GM19395 (cell line): ENCODE measurements around the gene NKPD1.

Experiments
- ATAC-seq: cut with Tn5 transposase; IDR thresholded peaks from one replicate; pipeline ENCODE4 v1.9.1; 2021; ENCODE audit warnings: mild to moderate bottlenecking, moderate library complexity; ENCODE audit not compliant: unreplicated experiment

NKPD1 gene, protein sequence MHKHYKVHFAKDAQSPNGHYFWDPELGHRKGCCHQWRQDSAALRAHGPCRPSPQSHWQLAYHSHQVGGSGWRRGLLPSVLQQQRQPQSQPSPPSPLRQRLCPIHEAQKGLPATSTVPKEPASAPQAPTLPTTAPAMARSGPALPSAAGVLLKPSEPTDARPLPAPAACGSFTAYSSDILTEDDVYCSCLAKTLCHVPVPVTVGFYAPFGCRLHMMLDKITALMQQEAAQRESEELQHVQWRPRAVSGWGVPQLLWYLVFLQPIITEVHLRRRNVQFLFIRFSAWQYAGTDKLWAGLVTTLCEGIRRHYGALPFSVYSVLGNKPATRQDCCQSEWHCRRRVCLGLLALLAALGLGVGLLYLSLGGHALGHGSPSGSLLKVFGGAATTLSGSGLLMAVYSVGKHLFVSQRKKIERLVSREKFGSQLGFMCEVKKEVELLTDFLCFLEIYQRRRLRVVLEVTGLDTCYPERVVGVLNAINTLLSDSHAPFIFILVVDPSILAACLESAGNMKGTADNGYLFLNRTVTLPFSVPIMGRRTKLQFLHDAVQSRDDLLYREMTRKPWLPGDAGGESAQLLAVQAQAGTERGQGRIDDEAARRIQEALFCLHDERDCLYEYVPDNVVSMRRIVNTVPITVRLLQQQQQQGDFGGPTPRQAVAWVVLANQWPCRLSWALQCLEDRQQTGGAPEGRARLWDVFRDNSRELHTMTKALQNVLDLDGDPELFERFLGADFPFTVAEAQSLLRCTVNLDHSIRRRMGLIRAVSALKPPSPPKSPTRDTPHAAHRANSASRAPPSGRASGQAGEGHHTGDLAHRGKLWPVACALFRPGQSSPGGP

DNA sequence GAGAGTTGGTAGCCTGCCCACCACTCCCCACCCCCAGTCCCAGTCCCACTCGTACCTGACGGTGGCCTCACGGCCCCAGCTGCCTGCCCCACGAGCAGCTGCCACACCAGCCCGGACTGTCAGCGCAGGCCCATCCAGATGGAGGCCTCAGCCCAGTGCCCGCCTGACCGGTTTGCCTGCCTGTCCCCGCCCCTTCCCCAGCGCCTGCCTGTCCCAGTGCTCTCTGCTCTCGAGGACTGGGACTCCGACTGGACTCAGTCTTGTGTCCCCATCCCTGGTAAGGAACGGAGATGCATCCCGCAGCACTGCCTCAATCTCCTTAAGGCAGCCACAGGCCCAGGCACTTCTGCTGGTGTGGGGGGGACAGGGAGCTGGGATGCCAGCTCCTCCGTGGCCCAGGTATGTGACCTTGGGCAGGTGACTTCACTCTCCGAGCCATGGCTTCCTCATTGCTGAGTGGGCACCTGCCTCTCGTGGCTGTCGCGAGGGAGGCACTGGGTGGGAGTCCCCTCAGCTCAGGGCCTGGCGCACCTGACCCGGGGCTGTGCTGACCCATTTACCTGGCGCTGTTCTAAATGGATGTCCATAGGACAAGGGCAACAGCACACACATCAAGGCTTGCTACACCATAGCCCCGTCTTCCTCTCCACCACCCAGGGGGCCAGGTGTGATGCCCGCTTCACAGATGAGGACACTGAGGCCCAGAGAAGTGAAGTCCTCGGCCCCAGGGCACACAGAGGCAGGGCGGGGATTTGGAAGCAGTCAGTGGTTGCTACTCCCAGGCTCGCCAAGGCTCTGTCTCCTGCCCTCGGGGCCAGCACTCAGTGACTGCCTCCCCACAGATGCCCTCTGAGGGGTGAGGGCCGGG, at the start of gene NKPD1:
Gene NKPD1 (minus strand): TSS at position 113 of the 868 bp plus-strand sequence. CDS start 832 bp downstream, outside the sequence.
- no peak for ATAC-seq

DNA sequence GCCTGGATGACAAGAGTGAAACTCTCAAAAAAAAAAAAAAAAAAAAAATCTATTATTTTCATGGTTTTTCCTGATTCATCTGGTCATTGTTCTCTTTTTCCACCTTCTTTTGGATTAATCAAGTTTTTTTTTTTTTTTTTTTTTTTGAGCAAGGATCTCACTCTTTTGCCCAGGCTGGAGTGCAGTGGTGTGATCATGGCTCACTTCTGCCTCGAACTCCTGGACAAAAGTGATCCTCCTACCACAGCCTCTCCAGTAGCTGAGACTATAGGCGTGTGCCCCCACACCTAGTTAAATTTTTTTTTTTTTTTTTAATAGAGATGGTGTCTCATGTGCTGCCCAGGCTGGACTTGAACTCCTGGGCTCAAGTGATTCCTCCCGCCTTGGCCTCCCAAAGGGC, 45.5 kb upstream of the NKPD1 start:
- no peak for ATAC-seq

DNA sequence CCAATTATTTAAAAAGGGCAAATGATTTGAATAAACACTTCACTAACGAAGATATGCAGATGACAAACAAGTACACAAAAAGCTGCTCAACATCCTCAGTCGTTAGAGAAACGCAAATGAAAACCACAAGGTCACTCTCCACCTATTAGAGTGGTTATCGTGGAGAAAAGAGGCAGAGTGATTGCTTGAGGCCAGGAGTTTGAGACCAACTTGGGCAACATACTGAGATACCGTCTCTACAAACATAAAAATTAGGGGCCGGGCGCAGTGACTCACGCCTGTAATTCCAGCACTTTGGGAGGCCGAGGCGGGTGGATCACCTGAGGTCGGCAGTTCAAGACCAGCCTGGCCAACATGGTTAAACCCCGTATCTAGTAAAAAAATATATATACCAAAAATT, 45.0 kb upstream of the NKPD1 start:
- no peak for ATAC-seq

DNA sequence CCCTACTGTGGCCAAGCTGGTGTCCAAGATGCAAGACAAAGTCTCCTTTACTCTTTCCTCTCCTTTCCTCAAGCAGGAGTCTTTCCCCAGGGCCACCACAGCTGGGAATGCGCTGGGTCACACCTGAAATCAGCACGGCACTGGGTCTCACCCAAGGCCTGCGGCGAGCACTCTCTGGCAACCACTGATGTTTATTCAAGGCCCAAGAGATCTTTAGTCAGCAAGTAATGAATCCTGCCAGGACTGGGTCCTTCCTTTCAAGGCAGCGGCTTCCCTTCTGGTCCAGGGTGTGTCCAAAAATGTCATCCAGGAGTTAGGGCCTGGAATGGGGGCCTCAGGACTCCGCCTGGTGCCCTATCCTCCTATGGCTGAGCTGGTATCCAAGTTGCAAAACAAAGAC, 41.9 kb upstream of the NKPD1 start:
- ATAC-seq = no peak

DNA sequence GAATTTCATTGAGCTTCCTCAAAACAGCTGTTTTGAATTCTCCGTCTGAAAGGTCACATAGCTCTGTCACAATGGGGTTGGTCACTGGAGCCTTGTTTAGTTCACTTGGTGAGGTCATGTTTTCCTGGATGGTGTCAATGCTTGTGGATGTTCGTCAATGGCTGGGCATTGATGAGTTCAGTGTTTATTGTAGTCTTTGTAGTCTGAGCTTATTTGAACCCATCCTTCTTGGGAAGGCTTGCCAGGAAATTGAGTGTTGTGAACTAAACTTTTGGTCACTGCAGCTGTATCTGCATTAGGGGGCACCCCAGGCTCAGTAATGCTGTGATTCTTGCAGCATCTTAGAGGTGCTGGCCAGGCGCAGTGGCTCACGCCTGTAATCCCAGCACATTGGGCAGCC, 39.8 kb upstream of the NKPD1 start:
- no peak for ATAC-seq

DNA sequence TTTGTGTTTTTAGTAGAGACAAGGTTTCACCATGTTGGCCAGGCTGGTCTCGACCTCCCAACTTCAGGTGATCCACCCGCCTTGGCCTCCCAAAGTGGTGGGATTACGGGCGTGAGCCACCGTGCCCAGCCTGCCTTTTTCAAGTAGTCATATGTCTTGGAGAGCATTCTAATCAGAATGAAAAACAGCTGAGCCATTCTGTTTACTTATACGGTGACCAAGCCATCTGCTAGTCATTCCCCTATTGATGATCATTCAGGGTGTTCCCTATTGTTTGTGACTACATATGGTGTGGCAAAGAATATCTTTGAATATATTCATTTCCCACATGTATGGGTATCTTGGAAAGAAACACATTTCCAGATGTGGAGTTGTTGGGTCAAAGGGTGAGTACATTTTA, 35.0 kb upstream of the NKPD1 start:
- ATAC-seq = no peak

DNA sequence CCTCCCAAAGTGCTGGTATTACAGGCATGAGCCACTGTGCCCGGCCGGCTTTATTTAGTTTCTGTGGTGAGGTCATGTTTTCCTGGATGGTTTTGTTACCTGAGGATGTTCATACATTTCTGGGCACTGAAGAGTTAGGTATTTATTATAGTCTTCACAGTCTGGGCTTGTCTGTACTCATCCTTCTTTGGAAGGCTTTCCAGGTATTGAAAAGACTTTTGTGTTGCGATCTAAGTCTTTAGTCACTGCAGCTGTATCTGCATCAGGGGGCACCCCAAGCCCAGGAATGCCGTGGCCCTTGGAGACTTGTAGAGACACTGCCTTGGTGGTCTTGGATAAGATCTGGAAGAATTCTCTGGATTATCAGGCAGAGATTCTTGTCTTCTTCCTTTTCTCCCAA, 30.6 kb upstream of the NKPD1 start:
- no peak for ATAC-seq

DNA sequence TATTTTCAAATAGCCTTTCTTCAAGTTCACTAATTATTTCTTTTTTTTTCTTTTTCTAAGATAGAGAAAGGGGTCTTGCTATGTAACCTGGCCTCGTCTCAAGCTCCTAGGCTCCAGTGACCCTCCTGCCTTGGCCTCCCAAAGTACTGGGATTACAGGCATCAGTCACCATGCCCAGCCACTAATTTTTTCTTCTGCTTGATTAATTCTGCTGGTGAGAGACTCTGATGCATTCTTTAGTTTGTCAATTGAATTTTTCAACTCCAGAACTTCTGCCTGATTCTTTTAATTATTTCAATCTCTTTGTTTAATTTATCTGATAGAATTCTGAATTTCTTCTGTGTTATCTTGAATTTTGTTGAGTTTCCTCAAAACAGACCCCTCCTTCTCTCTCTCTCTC, 29.2 kb upstream of the NKPD1 start:
- ATAC-seq = no peak

DNA sequence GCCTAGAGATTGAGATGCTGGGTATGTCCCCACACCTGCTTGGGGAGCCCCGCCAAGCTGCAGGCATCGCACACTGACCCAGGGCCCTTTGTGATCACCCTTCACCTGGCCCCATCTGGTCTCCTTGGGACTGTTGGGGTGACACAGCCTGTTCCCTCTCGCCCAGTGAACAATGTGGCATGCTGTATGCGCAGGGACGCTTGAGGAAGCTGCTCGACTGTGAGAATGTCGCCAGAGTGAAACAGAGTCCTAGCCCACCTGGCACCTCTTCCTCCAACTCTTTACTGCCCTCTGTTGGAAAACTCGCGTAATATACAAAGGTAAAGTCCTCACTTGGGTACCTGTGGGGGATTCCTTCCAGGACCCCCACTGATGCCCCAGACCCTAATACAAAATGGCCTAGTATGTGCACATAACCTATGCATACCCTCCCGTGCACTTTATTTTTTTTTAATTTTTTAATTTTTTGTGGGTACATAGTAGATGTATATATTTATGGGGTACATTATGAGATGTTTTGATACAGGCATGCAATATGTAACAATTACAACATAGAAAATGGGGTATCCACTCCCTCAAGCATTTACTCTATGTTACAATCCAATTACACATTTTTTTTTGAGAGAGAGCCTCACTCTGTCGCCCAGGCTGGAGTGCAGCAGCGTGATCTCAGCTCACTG, 26.8 kb upstream of the NKPD1 start:
- no peak for ATAC-seq

DNA sequence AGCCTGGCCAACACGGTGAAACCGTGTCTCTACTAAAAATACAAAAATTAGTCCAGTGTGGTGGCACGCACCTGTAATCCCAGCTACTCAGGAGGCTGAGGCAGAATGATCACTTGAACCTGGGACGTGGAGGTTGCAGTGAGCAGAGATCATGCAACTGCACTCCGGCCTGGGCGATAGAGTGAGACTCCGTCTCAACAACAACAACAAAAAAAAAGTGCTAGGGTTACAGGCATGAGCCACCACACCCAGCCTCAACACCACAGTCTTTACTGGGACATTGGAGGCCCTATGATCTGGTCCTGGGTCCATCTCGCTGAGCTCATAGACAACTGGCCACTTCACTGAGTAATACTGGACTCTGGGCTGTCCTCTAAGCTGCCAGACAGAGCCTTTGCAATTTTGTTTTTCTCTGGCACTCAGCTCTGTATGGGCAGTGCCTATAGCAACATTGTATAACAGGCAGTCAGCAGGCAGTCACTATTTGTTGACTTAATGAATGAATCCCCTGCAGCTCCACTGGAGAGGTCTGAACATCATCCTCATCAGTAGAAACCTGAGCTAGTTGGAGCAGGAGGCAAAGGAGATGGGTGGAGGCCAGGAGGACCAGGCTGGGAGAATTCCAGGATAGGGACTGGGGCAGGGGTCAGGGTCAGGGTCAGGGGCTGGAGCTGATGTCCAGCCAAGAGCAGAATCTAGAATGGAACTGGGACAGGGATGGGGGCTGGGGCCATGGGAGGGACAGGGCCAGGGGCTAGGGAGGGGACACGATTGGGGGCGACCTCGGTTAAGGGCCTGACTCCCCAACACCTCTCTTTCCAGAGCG, 25.9 kb upstream of the NKPD1 start:
- ATAC-seq = no peak

DNA sequence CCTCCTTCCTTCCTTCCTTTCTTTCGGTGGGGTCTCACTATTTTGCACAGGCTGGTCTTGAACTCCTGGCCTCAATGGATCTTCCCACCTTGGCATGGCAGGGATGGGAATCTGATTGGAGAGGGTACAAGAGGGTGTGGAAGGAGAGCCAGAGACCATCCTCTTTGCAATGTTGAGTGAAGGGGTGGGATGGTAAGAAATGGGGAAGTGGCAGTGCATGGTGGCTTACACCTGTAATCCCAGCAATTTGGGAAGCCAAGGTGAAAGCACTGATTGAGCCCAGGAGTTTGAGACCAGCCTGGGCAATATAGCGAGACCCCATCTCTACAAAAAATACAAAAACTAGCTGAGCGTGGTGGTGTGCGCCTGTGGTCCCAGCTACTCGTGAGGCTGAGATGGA, 23.3 kb upstream of the NKPD1 start:
- no peak for ATAC-seq

DNA sequence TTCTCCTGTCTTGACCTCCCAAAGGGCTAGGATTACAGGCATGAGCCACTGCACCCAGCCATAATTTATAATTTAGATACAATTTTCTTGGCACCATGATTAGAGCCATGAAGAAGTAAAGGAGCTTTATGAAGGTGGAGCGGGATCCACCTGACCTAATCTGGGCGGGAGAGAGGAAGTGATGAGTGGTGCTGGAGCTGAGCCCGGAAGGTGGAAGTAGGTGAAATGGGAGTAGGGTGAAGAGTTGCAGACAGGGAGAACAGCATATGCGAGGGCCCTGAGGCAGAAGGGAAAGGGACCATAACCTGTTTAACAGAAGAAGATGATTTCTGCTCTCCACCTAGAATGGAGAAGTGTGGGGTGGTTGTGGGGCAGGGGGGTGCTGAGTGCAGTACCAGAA, 22.0 kb upstream of the NKPD1 start:
- no peak for ATAC-seq

DNA sequence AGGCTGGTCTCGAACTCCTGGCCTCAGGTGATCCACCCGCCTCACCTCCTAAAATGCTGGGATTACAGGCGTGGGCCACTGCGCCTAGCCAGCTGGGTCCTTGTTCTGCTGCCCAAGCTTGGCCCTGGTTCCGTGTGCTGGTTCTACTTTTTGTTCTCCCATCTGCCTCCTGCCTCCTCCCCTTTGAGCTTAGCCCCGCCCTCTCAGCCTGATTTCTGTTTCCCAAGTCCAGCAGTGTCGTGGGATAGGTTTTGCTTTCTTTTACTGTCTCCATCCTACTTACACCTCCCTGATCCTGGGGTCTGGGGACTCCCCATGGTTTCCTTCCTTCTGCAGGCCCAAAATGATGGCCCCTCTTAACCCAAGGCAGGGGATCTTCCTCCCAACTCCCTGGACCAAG, 20.2 kb upstream of the NKPD1 start:
- ATAC-seq = no peak

DNA sequence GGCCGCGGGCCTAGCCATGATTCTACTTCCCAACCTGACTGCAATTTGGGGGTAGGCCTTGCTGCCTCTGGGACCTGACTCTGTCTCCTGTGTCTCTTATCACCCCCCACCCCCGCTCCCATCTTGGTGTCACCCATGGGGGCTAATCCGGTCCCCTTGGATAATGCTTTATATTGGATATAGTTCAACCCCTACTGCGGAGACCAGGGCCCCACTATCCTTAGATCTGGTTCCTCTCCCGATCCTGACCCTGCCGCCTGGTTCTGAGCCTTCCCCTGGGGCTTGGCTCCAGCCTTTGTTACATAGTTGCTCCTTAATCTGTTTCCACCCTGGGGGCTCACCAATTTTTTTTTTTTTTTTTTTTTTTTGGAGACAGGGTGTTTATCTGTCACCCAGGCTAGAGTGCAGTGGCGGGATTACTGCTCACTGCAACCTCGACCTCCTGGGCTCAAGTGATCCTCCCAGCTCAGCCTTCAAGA, 19.1 kb upstream of the NKPD1 start:
- no peak for ATAC-seq

DNA sequence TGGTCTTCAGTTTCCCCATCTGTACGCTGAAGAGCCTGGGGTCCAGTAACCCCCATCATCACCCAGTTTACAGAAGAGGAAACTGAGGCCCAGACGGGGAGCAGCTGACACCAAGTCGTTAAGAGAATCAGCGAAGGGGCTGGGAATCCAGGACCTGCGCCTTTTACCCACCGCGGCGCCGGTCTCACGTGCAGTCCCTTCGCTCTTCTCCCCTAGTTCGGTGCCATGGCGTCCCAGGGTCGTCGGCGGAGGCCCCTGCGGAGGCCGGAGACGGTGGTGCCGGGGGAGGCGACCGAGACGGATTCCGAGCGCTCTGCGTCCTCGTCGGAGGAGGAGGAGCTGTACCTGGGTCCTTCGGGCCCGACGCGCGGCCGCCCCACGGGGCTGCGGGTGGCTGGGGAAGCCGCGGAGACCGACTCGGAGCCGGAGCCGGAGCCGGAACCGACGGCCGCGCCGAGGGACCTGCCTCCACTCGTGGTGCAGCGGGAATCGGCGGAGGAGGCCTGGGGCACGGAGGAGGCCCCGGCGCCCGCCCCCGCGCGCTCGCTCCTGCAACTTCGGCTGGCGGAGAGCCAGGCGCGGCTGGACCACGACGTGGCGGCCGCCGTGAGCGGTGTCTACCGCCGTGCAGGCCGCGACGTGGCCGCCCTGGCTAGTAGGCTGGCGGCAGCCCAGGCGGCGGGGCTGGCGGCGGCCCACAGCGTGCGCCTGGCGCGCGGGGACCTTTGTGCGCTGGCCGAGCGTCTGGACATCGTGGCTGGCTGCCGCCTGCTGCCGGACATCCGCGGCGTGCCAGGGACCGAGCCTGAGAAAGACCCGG, 18.5 kb upstream of the NKPD1 start:
- no peak for ATAC-seq

DNA sequence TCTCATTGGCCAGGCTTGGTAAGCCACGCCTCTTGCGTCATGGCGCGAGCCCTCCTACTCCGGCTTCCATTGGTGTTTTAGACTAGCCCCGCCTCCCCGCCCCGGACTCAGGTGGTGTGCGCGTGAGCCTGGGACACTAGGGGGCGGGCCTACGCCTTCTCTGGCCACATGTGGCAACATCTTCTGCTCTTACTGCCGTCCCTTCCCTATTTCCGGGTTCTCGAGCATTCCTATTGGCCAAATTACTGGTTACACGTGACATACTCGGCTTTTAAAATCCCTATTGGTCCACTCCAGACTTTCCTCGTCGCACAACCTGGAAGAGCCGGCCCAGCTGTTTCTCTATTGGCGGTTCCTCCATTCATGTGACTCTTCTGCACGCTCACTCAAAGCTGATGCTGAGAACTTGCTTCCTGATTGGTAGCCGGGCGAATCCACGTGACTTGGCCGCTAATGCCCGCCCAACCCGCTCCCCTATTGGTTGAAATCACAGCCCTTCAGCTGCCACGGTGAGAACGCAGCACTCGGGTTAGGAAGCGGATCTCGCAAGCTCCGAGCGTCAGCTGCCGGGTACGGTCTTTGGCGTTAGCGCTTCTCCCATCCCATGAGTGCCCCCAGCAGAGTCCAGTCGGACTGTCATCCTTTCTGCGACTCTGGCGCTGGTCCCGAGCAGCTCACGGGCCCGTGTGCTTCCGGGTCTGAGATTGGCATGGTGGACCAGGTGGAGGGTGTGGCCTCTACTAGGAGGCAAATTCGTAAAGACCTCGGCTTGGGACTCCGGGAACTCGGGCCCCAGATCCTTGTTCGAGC, 17.7 kb upstream of the NKPD1 start, which contains the start of gene BLOC1S3:
Gene BLOC1S3 (plus strand): TSS at position 523 of the 810 bp plus-strand sequence. CDS start 513 bp downstream, outside the sequence.
- peak; percentile 81 for ATAC-seq

DNA sequence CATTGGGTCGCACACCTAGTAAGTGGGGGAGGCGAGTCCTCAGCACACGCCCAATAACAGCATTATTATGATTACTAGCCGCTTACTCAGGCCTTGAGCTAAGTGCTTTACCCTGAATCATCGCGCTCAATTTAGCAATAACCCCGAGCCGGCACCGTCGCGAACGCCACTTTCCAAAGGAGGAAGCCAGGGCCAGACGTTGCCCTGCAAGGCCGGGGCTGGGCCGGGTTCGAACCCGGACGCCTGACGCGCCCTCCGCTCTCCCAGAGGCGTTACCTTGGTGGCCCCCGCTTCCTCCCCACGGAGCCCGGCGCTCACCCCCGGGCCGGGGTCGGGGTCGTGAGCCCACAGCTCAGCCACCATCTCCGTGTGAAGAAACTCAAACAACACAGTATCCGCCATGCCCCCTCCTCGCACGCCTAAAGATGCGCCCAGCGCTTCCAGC, 17.1 kb upstream of the NKPD1 start, which contains the start of gene TRAPPC6A:
Gene TRAPPC6A (minus strand): TSS at position 421 of the 445 bp plus-strand sequence. CDS start 19 bp downstream, at position 402.
- peak; percentile 18 for ATAC-seq
